Hepatocyte (in vitro differentiated cells): ENCODE results near the gene ZNF775. TPM values are rescaled to one million over a fixed set of nuclear protein-coding genes. Genes with fewer than 3 reads are reported as not detected.

Experiments
- DNase-seq: peaks from one replicate; pipeline ENCODE4 v3.0.0-alpha.2; 2016; ENCODE audit warnings: low spot score
- H2AFZ ChIP-seq: fragments of 200-600 bp; sonication (generic); 2 replicates; pipeline ENCODE4 v1.6.0; 2016; ENCODE audit warnings: antibody characterized with exemption, mild to moderate bottlenecking
- H3K27ac ChIP-seq: fragments of 200-600 bp; sonication (generic); 2 replicates; pipeline ENCODE4 v1.5.1; 2016; ENCODE audit warnings: mild to moderate bottlenecking
- H3K27me3 ChIP-seq: fragments of 200-600 bp; sonication (generic); 2 replicates; pipeline ENCODE4 v1.6.1; 2016
- H3K36me3 ChIP-seq: fragments of 200-600 bp; sonication (generic); replicated peaks from 2 replicates; pipeline ENCODE4 v1.5.1; 2016; ENCODE audit warnings: low read depth; ENCODE audit not compliant: insufficient read depth
- H3K4me1 ChIP-seq: fragments of 200-600 bp; sonication (generic); 2 replicates; pipeline ENCODE4 v1.5.1; 2016; ENCODE audit warnings: mild to moderate bottlenecking, moderate library complexity; ENCODE audit not compliant: insufficient read depth
- H3K4me2 ChIP-seq: fragments of 200-600 bp; sonication (generic); 2 replicates; pipeline ENCODE4 v1.6.0; 2016
- H3K4me3 ChIP-seq: fragments of 200-600 bp; sonication (generic); 2 replicates; pipeline ENCODE4 v1.5.1; 2016; ENCODE audit warnings: mild to moderate bottlenecking
- H3K79me2 ChIP-seq: fragments of 200-600 bp; sonication (generic); 2 replicates; pipeline ENCODE4 v1.6.0; 2017; ENCODE audit warnings: mild to moderate bottlenecking
- H3K9me2 ChIP-seq: fragments of 200-600 bp; sonication (generic); replicated peaks from 2 replicates; pipeline ENCODE4 v1.6.0; 2017; ENCODE audit warnings: mild to moderate bottlenecking; ENCODE audit not compliant: insufficient read depth
- H3K9me3 ChIP-seq: fragments of 200-600 bp; sonication (generic); 2 replicates; pipeline ENCODE4 v1.5.1; 2016; ENCODE audit warnings: low read depth, mild to moderate bottlenecking
- H4K20me1 ChIP-seq: fragments of 200-600 bp; sonication (generic); 2 replicates; pipeline ENCODE4 v1.6.0; 2016; ENCODE audit warnings: mild to moderate bottlenecking; ENCODE audit not compliant: insufficient read depth, poor library complexity, severe bottlenecking
- CTCF ChIP-seq: fragments of 200-600 bp; sonication (generic); IDR thresholded peaks from 2 replicates; pipeline ENCODE4 v1.5.1; 2016; ENCODE audit warnings: antibody characterized with exemption, mild to moderate bottlenecking; ENCODE audit not compliant: poor library complexity
- EZH2 ChIP-seq: fragments of 200-600 bp; sonication (generic); IDR thresholded peaks from 2 replicates; pipeline ENCODE4 v1.6.1; 2016; ENCODE audit warnings: antibody characterized with exemption, mild to moderate bottlenecking, borderline replicate concordance
- EZH2phosphoT487 ChIP-seq: fragments of 200-600 bp; sonication (generic); IDR thresholded peaks from one replicate; pipeline ENCODE4 v1.6.1; 2018; ENCODE audit warnings: antibody characterized with exemption, mild to moderate bottlenecking, low read depth, moderate library complexity; ENCODE audit not compliant: unreplicated experiment, severe bottlenecking
- WGBS: methylation state at CpG from one replicate; pipeline ENCODE4 v1.1.6; 2016; ENCODE audit warnings: low lambda C conversion rate; ENCODE audit errors: missing lambda C conversion rate; 5-methylcytosine and 5-hydroxymethylcytosine counted together
- polyA plus RNA-seq: library from polyadenylated mRNA; unstranded; fragments of >200 nt; fragmentation: Nextera tagmentation; extraction: Ambion mirVana; gene quantifications from 2 replicates; pipeline ENCODE4 v1.2.1, GENCODE V29; 2016
- total RNA-seq: library from RNA; depleted of rRNA; stranded (reverse); fragments of >200 nt; gene quantifications from 2 replicates; pipeline ENCODE4 v1.2.3, GENCODE V29; 2014

ZNF775 gene
- total and polyA plus RNA-seq, 2 experiments from 2014 or later = 5.2 to 10.6 TPM

GRCh38 chr7:150358988-150359621 lies 20.0 kb upstream of the ZNF775 start:
- Histone ChIP-seq H3K4me1 (no peaks in the 10 kb centered on the region), H3K79me2 (no peaks in the 10 kb centered on the region), H3K4me3 (no peak overlapping the region), H3K27me3 (no peaks in the 10 kb centered on the region), H3K9me3 (no peaks in the 10 kb centered on the region), H3K27ac (no peak overlapping the region), H3K36me3 (no peaks in the 10 kb centered on the region), H4K20me1 (no peaks in the 10 kb centered on the region), H2AFZ (no peak overlapping the region), H3K4me2 (no peak overlapping the region), H3K9me2 (no peaks in the 10 kb centered on the region)
- no peak for DNase-seq
- TF ChIP-seq EZH2phosphoT487 (no peak), CTCF (no peak), EZH2 (no peak)
- WGBS = 94% methylated on average over 4 of the region's 4 CpGs

GRCh38 chr7:150359622-150360362 lies 19.3 kb upstream of the ZNF775 start:
- Histone ChIP-seq H3K9me3 (no peaks in the 10 kb centered on the region), H3K4me1 (no peaks in the 10 kb centered on the region), H2AFZ (no peak overlapping the region), H3K79me2 (no peaks in the 10 kb centered on the region), H4K20me1 (no peaks in the 10 kb centered on the region), H3K4me3 (no peak overlapping the region), H3K9me2 (no peaks in the 10 kb centered on the region), H3K27ac (no peak overlapping the region), H3K36me3 (no peaks in the 10 kb centered on the region), H3K27me3 (no peaks in the 10 kb centered on the region), H3K4me2 (no peak overlapping the region)
- no CpG with 5 or more reads among the region's 2 CpGs for WGBS
- DNase-seq = no peak
- TF ChIP-seq EZH2phosphoT487 (no peak), CTCF (no peak), EZH2 (no peak)

- no peaks in the 10 kb centered on the region for H3K79me2 ChIP-seq
- H3K9me3 ChIP-seq = no peaks in the 10 kb centered on the region
- H2AFZ ChIP-seq = no peak overlapping the region
- no peaks in the 10 kb centered on the region for H3K36me3 ChIP-seq
- no peak overlapping the region for H3K4me3 ChIP-seq
- H3K4me2 ChIP-seq = no peak overlapping the region
- no peak for DNase-seq
- H3K9me2 ChIP-seq = no peaks in the 10 kb centered on the region
- no peaks in the 10 kb centered on the region for H3K4me1 ChIP-seq
- no peak overlapping the region for H3K27ac ChIP-seq
- no peaks in the 10 kb centered on the region for H3K27me3 ChIP-seq
- TF ChIP-seq EZH2phosphoT487 = no peak
- no peak for TF ChIP-seq EZH2
- TF ChIP-seq CTCF = no peak
- H4K20me1 ChIP-seq = no peaks in the 10 kb centered on the region
- 63% methylated on average over 5 of the region's 5 CpGs for WGBS
Measured at GRCh38 chr7:150360363-150361058, 18.6 kb upstream of the ZNF775 start.
